Effector memory CD4-positive, alpha-beta T cell (primary cell): ENCODE results near the gene IKZF3.
"Not testable (repeated sequence)": the region's sequence is repeated elsewhere in the genome, so short reads cannot be mapped to it uniquely, and the experiment has no call there.

ENCODE experiments used
- DNase-seq, 3 donors: peaks; one replicate each; pipeline ENCODE4 v3.0.0-alpha.2; 2020
- H3K27ac ChIP-seq: 2 replicates; pipeline ENCODE4 v1.7.0; 2013; ENCODE audit warnings: mild to moderate bottlenecking, low read length, moderate library complexity; ENCODE audit not compliant: insufficient read depth, poor library complexity, severe bottlenecking
- H3K27me3 ChIP-seq: replicated peaks from 2 replicates; pipeline ENCODE4 v1.7.0; 2013; ENCODE audit warnings: mild to moderate bottlenecking, low read length; ENCODE audit not compliant: insufficient read depth, control insufficient read depth, poor library complexity, severe bottlenecking
- H3K36me3 ChIP-seq: 2 replicates; pipeline ENCODE4 v1.7.0; 2013; ENCODE audit warnings: mild to moderate bottlenecking, low read length, moderate library complexity; ENCODE audit not compliant: control insufficient read depth, insufficient read depth
- H3K4me1 ChIP-seq: 2 replicates; pipeline ENCODE4 v1.7.0; 2013; ENCODE audit warnings: low read length, mild to moderate bottlenecking; ENCODE audit not compliant: control insufficient read depth, insufficient read depth, poor library complexity, severe bottlenecking
- H3K4me3 ChIP-seq: 2 replicates; pipeline ENCODE4 v1.7.0; 2013; ENCODE audit warnings: low read length, low read depth, mild to moderate bottlenecking; ENCODE audit not compliant: insufficient read depth, poor library complexity, severe bottlenecking
- H3K9me3 ChIP-seq: 2 replicates; pipeline ENCODE4 v1.7.0; 2013; ENCODE audit warnings: mild to moderate bottlenecking, low read length, moderate library complexity; ENCODE audit not compliant: control insufficient read depth
- total RNA-seq, 3 donors: gene quantifications; one replicate each; lab custom pipeline; 2026; lab: John Stamatoyannopoulos, UW

The IKZF3 gene
- total RNA-seq, result 252 to 335 (median 264) reads per million in 3 donors

DNA sequence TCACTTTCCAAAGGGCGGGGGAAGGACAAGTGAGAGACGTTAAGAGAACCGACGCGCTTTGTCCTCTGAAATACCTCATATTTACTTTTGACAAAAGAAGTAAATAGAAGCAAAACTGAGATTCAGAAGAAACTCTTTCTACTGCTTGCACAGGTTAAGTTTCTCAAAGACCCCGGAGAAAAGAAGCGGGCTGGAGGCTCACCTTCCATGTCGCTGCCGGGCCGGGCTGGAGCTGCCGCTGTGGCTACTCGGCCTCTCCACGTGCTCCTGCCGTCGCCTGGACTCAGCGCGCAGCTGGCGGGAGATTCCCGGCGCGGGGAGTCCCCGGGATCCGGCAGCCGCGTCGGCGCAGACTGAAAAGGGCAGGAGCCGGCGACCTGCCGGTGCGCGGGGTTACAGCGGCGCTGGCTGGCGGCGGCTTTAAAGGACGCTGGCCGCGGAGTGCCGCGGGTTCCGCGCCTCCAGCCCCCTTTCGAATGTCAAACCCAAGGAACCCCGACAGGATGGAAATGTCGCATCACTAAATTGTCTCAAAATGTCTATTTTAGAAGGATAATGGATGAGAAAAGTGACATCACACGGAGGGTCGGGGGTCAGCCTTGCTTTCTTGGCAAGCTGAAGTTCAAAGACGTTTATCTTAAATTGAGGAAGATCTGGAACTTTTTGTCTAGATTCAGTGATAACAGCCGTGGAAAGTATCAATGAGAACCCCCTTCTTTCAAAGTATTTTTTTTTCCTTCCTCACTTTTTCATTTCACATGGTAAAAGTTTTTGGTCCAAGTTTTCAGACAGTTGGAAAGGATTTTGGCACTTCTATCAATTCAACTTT, at the start of gene IKZF3:
Gene IKZF3 (minus strand): TSS at position 395 of the 829 bp plus-strand sequence. CDS start 186 bp downstream, at position 209.
- no peaks in the 10 kb centered on the region for H3K9me3 ChIP-seq
- H3K27ac ChIP-seq, result peak within 1 kb of the TSS; percentile 91
- peak within 1 kb of the TSS; percentile 59 for H3K4me3 ChIP-seq
- H3K27me3 ChIP-seq, result no peaks in the 10 kb centered on the region
- no peaks in the 10 kb centered on the region for H3K36me3 ChIP-seq
- peaks cover 21% of the 10 kb centered on the region for H3K4me1 ChIP-seq
- peak; percentile 77 to 82 (median 79) for DNase-seq

DNA sequence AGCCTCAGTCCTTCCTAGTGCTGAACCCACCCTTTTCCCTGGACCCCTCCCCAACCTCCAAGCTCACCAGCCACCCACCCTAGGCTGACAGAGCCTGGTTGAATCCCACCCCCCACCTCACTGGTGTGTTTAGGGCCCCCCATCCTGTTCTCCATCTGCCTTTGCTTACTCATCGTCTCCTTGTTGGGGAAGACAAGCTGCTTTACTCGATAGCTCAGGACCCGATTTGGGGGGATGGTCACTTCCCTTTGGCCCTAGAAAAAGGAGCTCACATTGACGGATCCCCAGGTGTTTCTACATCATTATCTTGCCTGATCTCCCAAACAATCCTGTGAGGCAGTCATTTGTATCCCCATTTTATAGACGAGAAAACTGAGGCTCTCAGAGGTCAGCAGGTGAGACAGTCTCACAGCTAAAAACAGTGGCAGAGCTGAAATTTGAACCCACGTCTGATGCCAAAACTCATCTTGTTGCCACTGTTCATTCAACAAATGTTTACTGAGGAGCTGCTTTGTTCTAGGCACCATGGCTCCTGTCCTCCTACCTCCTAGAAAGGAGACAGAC, 44.8 kb upstream of the IKZF3 start:
- Histone ChIP-seq H3K36me3 (peaks cover 26% of the 10 kb centered on the region), H3K27me3 (no peaks in the 10 kb centered on the region), H3K27ac (no peak overlapping the region), H3K4me3 (no peak overlapping the region), H3K4me1 (peaks cover 1% of the 10 kb centered on the region), H3K9me3 (no peaks in the 10 kb centered on the region)
- DNase-seq, result no peak

DNA sequence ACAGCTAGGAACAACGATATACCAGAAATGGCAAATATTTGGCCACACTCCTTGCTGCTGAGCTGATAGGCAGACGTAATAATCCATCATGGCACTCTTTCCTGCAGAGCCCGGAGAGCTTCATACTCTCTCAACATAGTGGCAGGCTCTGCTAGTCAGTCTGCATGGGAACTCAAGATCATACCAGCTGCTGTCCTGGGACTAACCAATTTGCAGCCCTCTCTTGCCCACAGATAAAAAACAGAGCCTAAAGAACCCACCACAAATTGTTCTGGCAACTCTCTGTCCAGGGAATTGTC, 40.8 kb upstream of the IKZF3 start:
- Histone ChIP-seq H3K27me3 (no peaks in the 10 kb centered on the region), H3K36me3 (peaks cover 11% of the 10 kb centered on the region), H3K9me3 (no peaks in the 10 kb centered on the region), H3K4me3 (no peak overlapping the region), H3K4me1 (peaks cover 9% of the 10 kb centered on the region), H3K27ac (no peak overlapping the region)
- no peak for DNase-seq

DNA sequence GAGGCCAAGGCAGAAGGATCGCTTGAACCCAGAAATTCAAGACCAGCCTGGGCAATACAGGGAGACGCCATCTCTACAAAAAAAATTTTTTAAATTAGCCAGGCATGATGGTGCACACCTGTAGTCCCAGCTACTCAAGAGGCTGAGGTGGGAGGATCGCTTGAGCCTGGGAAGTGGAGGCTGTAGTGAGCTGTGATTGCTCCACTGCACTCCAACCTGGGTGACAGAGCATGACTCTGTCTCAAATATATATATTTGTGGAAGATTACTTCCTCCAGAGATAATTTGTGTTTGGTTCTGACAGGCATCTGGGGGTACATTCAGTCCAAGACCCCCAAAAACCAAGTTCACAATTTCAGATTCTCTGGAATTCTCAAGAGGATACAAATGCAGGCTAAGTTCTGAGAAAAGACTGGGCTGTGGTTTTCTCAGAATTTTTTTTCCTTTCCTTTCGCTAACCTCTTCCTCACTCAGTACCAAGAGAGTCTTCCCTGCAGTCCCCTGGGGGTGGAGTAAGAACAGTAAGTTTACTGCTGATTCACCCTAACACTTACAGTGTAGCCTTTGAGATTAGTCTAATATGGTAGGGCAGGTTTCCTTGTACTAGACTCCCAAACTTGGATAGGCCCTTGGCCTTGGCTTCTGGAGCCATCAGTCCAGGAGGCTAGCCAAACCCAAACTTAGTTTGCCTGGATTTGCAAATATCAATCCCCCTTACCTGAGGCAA, 39.2 kb upstream of the IKZF3 start:
- no peaks in the 10 kb centered on the region for H3K9me3 ChIP-seq
- H3K4me3 ChIP-seq, result no peak overlapping the region
- peaks cover 9% of the 10 kb centered on the region for H3K4me1 ChIP-seq
- DNase-seq, result no peak
- H3K27me3 ChIP-seq, result no peaks in the 10 kb centered on the region
- no peak overlapping the region for H3K27ac ChIP-seq
- no peaks in the 10 kb centered on the region for H3K36me3 ChIP-seq

DNA sequence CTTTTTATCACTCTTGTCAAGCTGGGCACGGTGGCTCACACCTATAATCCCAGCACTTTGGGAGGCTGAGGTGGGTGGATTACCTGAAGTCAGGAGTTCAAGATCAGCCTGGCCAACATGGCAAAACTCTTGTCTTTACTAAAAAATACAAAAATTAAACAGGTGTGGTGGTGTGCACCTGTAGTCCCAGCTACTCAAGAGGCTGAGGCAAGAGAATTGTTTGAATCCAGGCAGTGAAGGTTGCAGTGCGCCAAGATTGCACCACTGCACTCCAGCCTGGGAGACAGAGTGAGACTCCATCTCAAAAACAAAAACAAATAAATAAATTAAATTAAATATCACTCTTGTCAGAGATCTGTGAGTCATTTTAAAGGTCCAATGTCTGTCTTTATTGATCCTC, 37.9 kb upstream of the IKZF3 start:
- H3K4me3 ChIP-seq, H3K36me3 ChIP-seq: not testable (repeated sequence)

DNA sequence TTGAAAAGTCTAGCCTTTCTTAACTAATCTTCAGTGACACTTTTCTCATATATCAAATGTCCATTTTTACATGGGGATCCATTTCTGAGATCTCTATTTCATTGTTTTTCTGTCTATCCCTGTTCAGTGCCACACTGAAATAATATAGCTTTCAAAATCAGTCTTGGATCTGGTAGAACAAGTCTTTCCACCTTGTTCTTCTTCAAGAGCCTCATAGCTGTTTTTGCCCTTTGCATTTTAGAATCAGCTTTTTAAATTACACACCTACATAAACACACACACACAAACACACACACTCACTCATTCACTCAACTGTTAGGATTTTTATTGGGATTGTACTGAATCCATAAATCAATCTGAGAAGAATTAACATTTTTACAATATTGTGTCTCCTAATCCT, 35.1 kb upstream of the IKZF3 start:
- no peaks in the 10 kb centered on the region for H3K36me3 ChIP-seq
- no peak overlapping the region for H3K27ac ChIP-seq
- no peak for DNase-seq
- H3K4me1 ChIP-seq, result peaks cover 11% of the 10 kb centered on the region
- no peak overlapping the region for H3K4me3 ChIP-seq
- H3K9me3 ChIP-seq, result no peaks in the 10 kb centered on the region
- H3K27me3 ChIP-seq, result no peaks in the 10 kb centered on the region

More for the DNA sequence above, 37.9 kb upstream of the IKZF3 start:
- not testable (repeated sequence) for H3K27ac ChIP-seq, H3K27me3 ChIP-seq, H3K4me1 ChIP-seq, H3K9me3 ChIP-seq, DNase-seq

DNA sequence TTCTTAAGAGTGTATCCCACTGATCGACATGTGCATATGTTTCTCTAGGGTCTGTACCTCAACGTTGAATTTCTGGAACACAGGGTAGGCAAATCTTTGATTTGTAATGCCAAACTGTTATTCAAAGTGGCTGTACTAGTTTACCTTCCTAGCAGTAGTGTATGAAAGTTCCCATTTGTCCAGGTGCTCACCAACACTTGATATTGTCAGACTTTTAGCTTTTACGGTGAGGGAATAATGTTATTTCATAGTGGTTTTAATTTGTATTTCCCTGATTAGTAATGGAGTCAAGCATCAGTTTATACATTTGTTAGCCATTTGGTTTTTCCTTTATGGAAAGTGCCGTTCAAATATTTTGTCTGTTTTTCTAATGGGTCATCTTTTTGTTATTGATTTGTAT, 34.0 kb upstream of the IKZF3 start:
- Histone ChIP-seq H3K4me3 (no peak overlapping the region), H3K27me3 (no peaks in the 10 kb centered on the region), H3K9me3 (no peaks in the 10 kb centered on the region), H3K4me1 (peaks cover 3% of the 10 kb centered on the region), H3K36me3 (no peaks in the 10 kb centered on the region), H3K27ac (no peak overlapping the region)
- DNase-seq, result no peak

DNA sequence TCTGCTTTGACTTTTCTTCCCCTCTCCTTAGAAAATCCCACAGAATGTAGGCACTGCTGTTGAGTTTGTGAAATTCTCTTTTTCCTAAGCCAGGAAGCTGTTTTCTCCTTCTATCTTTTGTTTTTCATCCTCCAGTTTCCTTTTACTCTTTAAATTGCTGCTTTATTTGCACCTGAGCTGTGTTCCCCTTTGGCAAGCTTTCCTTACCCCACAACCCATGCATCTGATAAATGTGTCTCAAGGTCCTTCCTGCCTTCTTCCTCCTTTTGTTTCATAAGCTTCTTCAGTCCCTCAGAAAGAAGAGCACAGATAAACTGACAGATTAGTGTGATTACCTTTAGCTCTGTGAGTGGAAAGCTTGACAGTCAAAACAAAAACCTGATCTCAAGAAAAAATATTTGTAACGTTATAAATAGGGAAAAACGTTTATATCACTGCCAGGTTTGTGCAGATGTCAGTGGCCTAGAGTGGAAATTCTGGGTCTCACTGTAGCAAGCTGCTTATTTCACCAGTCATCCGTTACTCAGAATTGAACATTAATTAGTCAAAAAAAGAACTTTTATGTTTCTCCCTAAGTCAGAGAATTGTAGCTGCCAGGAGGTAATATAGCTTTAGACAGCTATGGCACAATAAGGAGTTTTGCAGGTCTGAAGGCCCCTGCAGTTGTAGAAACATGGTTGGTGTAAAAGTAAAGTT, 30.7 kb upstream of the IKZF3 start:
- H3K9me3 ChIP-seq, result no peaks in the 10 kb centered on the region
- H3K4me3 ChIP-seq, result no peak overlapping the region
- H3K4me1 ChIP-seq, result peaks cover 3% of the 10 kb centered on the region
- no peaks in the 10 kb centered on the region for H3K36me3 ChIP-seq
- DNase-seq, result no peak
- H3K27me3 ChIP-seq, result no peaks in the 10 kb centered on the region
- no peak overlapping the region for H3K27ac ChIP-seq

DNA sequence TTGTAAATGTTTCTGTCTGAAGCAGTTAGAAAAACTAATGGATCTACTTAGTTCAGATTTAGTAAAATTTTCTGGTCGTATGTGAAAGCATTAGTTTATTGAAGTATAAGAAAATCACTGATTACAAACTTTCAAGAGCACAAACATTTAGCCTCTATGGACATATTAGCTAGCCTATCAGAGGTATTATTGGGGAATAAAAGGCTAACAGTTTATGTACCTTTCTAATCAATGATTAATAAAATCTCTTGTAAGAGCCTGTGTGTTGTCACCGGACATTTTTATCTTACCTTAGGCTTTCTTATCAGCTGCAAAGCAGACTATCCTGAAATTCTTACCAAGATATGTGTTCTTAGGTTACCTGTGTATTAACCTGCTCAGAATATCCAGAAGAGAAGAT, 25.1 kb upstream of the IKZF3 start:
- H3K36me3 ChIP-seq, result no peaks in the 10 kb centered on the region
- no peaks in the 10 kb centered on the region for H3K4me1 ChIP-seq
- H3K9me3 ChIP-seq, result no peaks in the 10 kb centered on the region
- H3K27me3 ChIP-seq, result no peaks in the 10 kb centered on the region
- H3K27ac ChIP-seq, result no peak overlapping the region
- DNase-seq, result no peak
- H3K4me3 ChIP-seq, result no peak overlapping the region
